HG03097 (cell line): ENCODE data around the gene ZNF761.

ENCODE experiments used
- ATAC-seq: cut with Tn5 transposase; IDR thresholded peaks from one replicate; pipeline ENCODE4 v1.9.1; 2021; ENCODE audit not compliant: unreplicated experiment, low FRiP score

The ZNF761 gene

DNA sequence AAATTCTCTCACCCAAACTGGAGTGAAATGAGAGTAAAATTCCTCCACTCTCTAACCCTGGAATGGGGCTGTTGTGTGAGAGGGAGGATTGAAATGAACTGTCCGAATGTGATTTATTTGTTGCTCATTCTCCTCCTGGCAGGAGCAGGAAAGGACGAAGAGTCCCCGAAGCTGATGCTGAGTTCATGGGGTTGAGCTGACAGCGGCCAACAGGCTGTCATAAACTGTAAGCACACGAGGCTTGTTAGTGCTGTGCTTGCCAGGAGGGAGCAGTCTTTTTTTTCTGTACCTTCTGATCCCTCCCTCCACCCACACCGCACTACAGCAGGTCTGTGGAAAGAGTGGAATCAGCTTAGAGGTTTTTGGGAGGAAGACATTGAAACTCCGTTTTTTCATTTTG, 73.1 kb downstream of the ZNF761 start:
- ATAC-seq = no peak

DNA sequence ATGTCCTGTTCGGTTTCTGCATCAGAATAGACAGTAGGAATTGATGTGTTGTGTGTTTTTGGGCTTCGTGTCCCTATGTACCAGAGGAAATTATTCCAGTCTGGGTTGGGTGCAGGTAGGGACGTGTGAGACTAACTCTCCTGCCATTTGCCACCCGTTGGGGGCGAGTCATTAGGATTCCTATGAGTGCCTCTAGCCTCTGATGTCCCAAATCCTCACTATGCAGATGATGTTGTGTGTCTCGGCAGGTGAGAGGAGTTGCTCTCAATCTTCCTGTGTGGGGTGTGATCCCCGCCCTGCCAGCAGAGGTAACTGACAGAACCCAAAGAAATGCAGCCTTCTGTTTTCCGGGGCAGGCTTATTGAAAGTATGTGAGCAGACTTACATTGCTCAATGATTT, 74.9 kb downstream of the ZNF761 start:
- ATAC-seq = no peak
